Measurements from ENCODE around the gene SELENOH. TPM values are rescaled to one million over a fixed set of nuclear protein-coding genes. Genes with fewer than 3 reads are reported as not detected.

SELENOH gene
- total RNA-seq, 2 experiments from 2014 or later: 117 to 244 TPM

- no peak for ATAC-seq
- Mint-ChIP-seq H3K27me3 (no peaks in the 10 kb centered on the region), H3K9me3 (ENCODE audit: low read depth) (no peaks in the 10 kb centered on the region), H3K27ac (no peak overlapping the region), H3K4me3 (no peak overlapping the region), H3K4me1 (peaks cover 17% of the 10 kb centered on the region), H3K36me3 (ENCODE audit: low read depth) (no peaks in the 10 kb centered on the region)
- intact Hi-C loops (cut with DNase I, micrococcal nuclease): no loop called here
- ChIA-PET CTCF (interaction anchor here (0.5 to 2.0 kb wide), 4 partner anchors 15 to 282 kb away, joined by 3 to 11 read pairs (median 6); no protein-coding TSS in a partner anchor), POLR2A (no interaction called here)
- no peak for DNase-seq
Measured at GRCh38 chr11:57779276-57779675, 38.0 kb downstream of the SELENOH start.

GRCh38 chr11:57781529-57781943 is 40.2 kb downstream of the SELENOH start:
- ATAC-seq (no peak), DNase-seq (no peak)
- Mint-ChIP-seq H3K4me1 (peaks cover 17% of the 10 kb centered on the region), H3K4me3 (no peak overlapping the region), H3K27ac (no peak overlapping the region), H3K27me3 (no peaks in the 10 kb centered on the region), H3K9me3 (ENCODE audit: low read depth) (no peaks in the 10 kb centered on the region), H3K36me3 (ENCODE audit: low read depth) (no peaks in the 10 kb centered on the region)
- ChIA-PET CTCF (no interaction called here), POLR2A (no interaction called here)
- intact Hi-C loops (cut with DNase I, micrococcal nuclease): no loop called here

- POLR2A ChIA-PET: interaction anchor here (0.6 kb wide), 1 partner anchor 290 kb away, joined by 4 read pairs; no protein-coding TSS in a partner anchor
- no peak overlapping the region for H3K4me3 Mint-ChIP-seq
- H3K27ac Mint-ChIP-seq: no peak overlapping the region
- no peaks in the 10 kb centered on the region for H3K27me3 Mint-ChIP-seq
- peaks cover 7% of the 10 kb centered on the region for H3K4me1 Mint-ChIP-seq
- ATAC-seq: no peak
- H3K9me3 Mint-ChIP-seq (ENCODE audit: low read depth): no peaks in the 10 kb centered on the region
- CTCF ChIA-PET: interaction anchor here (0.6 to 1.8 kb wide), 4 partner anchors 11 to 58 kb away, joined by 3 to 14 read pairs (median 4); no protein-coding TSS in a partner anchor
- no peaks in the 10 kb centered on the region for H3K36me3 Mint-ChIP-seq (ENCODE audit: low read depth)
- DNase-seq: no peak
- intact Hi-C loops (cut with DNase I, micrococcal nuclease): no loop called here
Measured at GRCh38 chr11:57785072-57785471, 43.8 kb downstream of the SELENOH start.

GRCh38 chr11:57786436-57786835 is 45.1 kb downstream of the SELENOH start:
- Mint-ChIP-seq H3K4me3 (no peak overlapping the region), H3K4me1 (peaks cover 11% of the 10 kb centered on the region), H3K9me3 (ENCODE audit: low read depth) (no peaks in the 10 kb centered on the region), H3K36me3 (ENCODE audit: low read depth) (no peaks in the 10 kb centered on the region), H3K27me3 (no peaks in the 10 kb centered on the region), H3K27ac (no peak overlapping the region)
- POLR2A ChIA-PET: no interaction called here
- intact Hi-C loops (cut with DNase I, micrococcal nuclease): no loop called here
- ATAC-seq (no peak), DNase-seq (no peak)
- CTCF ChIA-PET: interaction anchor here (0.6 kb wide), 1 partner anchor 19 kb away, joined by 3 read pairs; no protein-coding TSS in a partner anchor

GRCh38 chr11:57787006-57787604 is 45.8 kb downstream of the SELENOH start:
- POLR2A ChIA-PET: no interaction called here
- H3K4me1 Mint-ChIP-seq: peaks cover 14% of the 10 kb centered on the region
- no peak overlapping the region for H3K4me3 Mint-ChIP-seq
- intact Hi-C loops (cut with DNase I, micrococcal nuclease): no loop called here
- H3K36me3 Mint-ChIP-seq (ENCODE audit: low read depth): peaks cover 2% of the 10 kb centered on the region
- H3K27ac Mint-ChIP-seq: no peak overlapping the region
- ATAC-seq (no peak), DNase-seq (no peak)
- H3K9me3 Mint-ChIP-seq (ENCODE audit: low read depth): no peaks in the 10 kb centered on the region
- no peaks in the 10 kb centered on the region for H3K27me3 Mint-ChIP-seq
- CTCF ChIA-PET: interaction anchor here (1.2 kb wide), 1 partner anchor 14 kb away, joined by 3 read pairs; no protein-coding TSS in a partner anchor

GRCh38 chr11:57787920-57788702 is 46.8 kb downstream of the SELENOH start:
- intact Hi-C loops (cut with DNase I, micrococcal nuclease): no loop called here
- H3K27ac Mint-ChIP-seq: no peak overlapping the region
- H3K9me3 Mint-ChIP-seq (ENCODE audit: low read depth): no peaks in the 10 kb centered on the region
- H3K36me3 Mint-ChIP-seq (ENCODE audit: low read depth): peaks cover 4% of the 10 kb centered on the region
- H3K4me1 Mint-ChIP-seq: peaks cover 23% of the 10 kb centered on the region
- no peaks in the 10 kb centered on the region for H3K27me3 Mint-ChIP-seq
- CTCF ChIA-PET: interaction anchor here (1.2 kb wide), 1 partner anchor 13 kb away, joined by 3 read pairs; no protein-coding TSS in a partner anchor
- DNase-seq: no peak
- POLR2A ChIA-PET: no interaction called here
- ATAC-seq: no peak
- no peak overlapping the region for H3K4me3 Mint-ChIP-seq

- POLR2A ChIA-PET: no interaction called here
- DNase-seq: no peak
- Mint-ChIP-seq H3K9me3 (ENCODE audit: low read depth) (no peaks in the 10 kb centered on the region), H3K4me1 (peaks cover 29% of the 10 kb centered on the region), H3K27me3 (no peaks in the 10 kb centered on the region), H3K27ac (no peak overlapping the region), H3K4me3 (no peak overlapping the region), H3K36me3 (ENCODE audit: low read depth) (peaks cover 4% of the 10 kb centered on the region)
- CTCF ChIA-PET: interaction anchor here (0.9 to 1.7 kb wide), 2 partner anchors 12 to 67 kb away, joined by 5 to 8 read pairs; no protein-coding TSS in a partner anchor
- ATAC-seq: no peak
- intact Hi-C loops (cut with DNase I, micrococcal nuclease): no loop called here
Measured at GRCh38 chr11:57788703-57789088, 47.4 kb downstream of the SELENOH start.

- intact Hi-C loops (cut with DNase I, micrococcal nuclease): loop anchor here (1.0 to 10.0 kb wide), 9 partner anchors 29 to 781 kb away; partner anchors contain the start of genes MED19 (in 2 of the 2), SELENOH (in 2 of the 2), TMX2 (in 2 of the 2) and UBE2L6 (in 1 of the 2)
- ChIA-PET CTCF (interaction anchor here (0.5 to 1.4 kb wide), 4 partner anchors 9 to 174 kb away, joined by 3 to 5 read pairs (median 3); no protein-coding TSS in a partner anchor), POLR2A (no interaction called here)
- ATAC-seq (no peak), DNase-seq (no peak)
- Mint-ChIP-seq H3K4me1 (peaks cover 33% of the 10 kb centered on the region), H3K4me3 (peak overlapping the region; percentile 34), H3K9me3 (ENCODE audit: low read depth) (no peaks in the 10 kb centered on the region), H3K27ac (peak overlapping the region; percentile 89), H3K36me3 (ENCODE audit: low read depth) (peaks cover 5% of the 10 kb centered on the region), H3K27me3 (no peaks in the 10 kb centered on the region)
Measured at GRCh38 chr11:57791321-57792059, 50.2 kb downstream of the SELENOH start.

- ATAC-seq (peak; percentile 96), DNase-seq (peak; percentile 89)
- H3K27ac Mint-ChIP-seq: peak overlapping the region; percentile 89
- peaks cover 8% of the 10 kb centered on the region for H3K36me3 Mint-ChIP-seq (ENCODE audit: low read depth)
- H3K9me3 Mint-ChIP-seq (ENCODE audit: low read depth): no peaks in the 10 kb centered on the region
- H3K4me1 Mint-ChIP-seq: peaks cover 33% of the 10 kb centered on the region
- intact Hi-C loops (cut with DNase I, micrococcal nuclease): loop anchor here (1.0 to 10.0 kb wide), 9 partner anchors 29 to 781 kb away; partner anchors contain the start of genes MED19 (in 2 of the 2), SELENOH (in 2 of the 2), TMX2 (in 2 of the 2) and UBE2L6 (in 1 of the 2)
- ChIA-PET POLR2A (no interaction called here), CTCF (interaction anchor here (0.5 to 1.4 kb wide), 3 partner anchors 9 to 174 kb away, joined by 3 to 5 read pairs (median 3); no protein-coding TSS in a partner anchor)
- H3K4me3 Mint-ChIP-seq: peak overlapping the region; percentile 34
- H3K27me3 Mint-ChIP-seq: no peaks in the 10 kb centered on the region
Measured at GRCh38 chr11:57792060-57792541, 50.8 kb downstream of the SELENOH start.

- peak overlapping the region; percentile 34 for H3K4me3 Mint-ChIP-seq
- CTCF ChIA-PET: interaction anchor here (1.4 kb wide), 1 partner anchor 8 kb away, joined by 5 read pairs; no protein-coding TSS in a partner anchor
- ATAC-seq: no peak
- peaks cover 33% of the 10 kb centered on the region for H3K4me1 Mint-ChIP-seq
- peak overlapping the region; percentile 76 for H3K27ac Mint-ChIP-seq
- POLR2A ChIA-PET: no interaction called here
- intact Hi-C loops (cut with DNase I, micrococcal nuclease): loop anchor here (1.0 to 10.0 kb wide), 9 partner anchors 30 to 780 kb away; partner anchors contain the start of genes MED19 (in 2 of the 2), SELENOH (in 2 of the 2), TMX2 (in 2 of the 2) and UBE2L6 (in 1 of the 2)
- no peak for DNase-seq
- no peaks in the 10 kb centered on the region for H3K9me3 Mint-ChIP-seq (ENCODE audit: low read depth)
- H3K27me3 Mint-ChIP-seq: no peaks in the 10 kb centered on the region
- H3K36me3 Mint-ChIP-seq (ENCODE audit: low read depth): peaks cover 8% of the 10 kb centered on the region
Measured at GRCh38 chr11:57792870-57793269, 51.6 kb downstream of the SELENOH start.
